Ishikawa (cell line): Measurements from ENCODE around the gene NSUN2.

Source experiments
- EP300 ChIP-seq: IDR thresholded peaks from 2 replicates; pipeline ENCODE4 v1.6.1; 2012; ENCODE audit warnings: borderline replicate concordance
- NFIC ChIP-seq: IDR thresholded peaks from 2 replicates; pipeline ENCODE4 v1.6.1; 2012
- TCF12 ChIP-seq: IDR thresholded peaks from 2 replicates; pipeline ENCODE4 v1.6.1; 2012; ENCODE audit warnings: low read depth
- TF ChIP-seq, protein P1 (sequence below): IDR thresholded peaks from 2 replicates; pipeline ENCODE4 v1.6.1; 2012

DNA sequence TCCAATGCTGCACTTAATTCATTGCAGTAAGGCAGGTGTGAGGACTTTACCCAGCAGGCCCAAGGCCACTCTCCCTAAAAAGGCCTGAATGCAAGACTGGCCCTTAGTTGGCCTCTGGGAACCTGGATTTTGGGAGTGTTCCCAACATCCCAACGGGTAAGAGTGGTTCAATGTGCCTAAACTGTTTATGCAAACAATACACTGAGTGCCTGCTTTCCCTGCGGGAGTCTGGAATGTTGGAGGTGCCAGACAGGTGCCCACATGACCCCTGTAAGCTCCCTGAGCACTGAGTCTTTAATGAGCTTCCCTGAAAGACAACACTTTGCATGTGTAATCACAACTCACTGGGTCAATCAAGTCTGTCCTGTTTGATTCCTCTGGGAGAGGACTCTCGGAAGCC lies 37.4 kb downstream of the NSUN2 start:
- TF ChIP-seq TCF12: no peak
- no peak for TF ChIP-seq EP300
- TF ChIP-seq, protein P1, sequence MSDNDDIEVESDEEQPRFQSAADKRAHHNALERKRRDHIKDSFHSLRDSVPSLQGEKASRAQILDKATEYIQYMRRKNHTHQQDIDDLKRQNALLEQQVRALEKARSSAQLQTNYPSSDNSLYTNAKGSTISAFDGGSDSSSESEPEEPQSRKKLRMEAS: no peak
- TF ChIP-seq NFIC: no peak
